NCI-H2196 treated with DMSO at 0.1 percent for 48 hours (cell line): ENCODE results near the gene EXD3.
"Not testable (repeated sequence)": the region's sequence is repeated elsewhere in the genome, so short reads cannot be mapped to it uniquely, and the experiment has no call there.

ENCODE experiments used
- DNase-seq: peaks from one replicate; lab custom pipeline; 2025; ENCODE audit not compliant: unreplicated experiment; lab: John Stamatoyannopoulos, UW

EXD3 gene

DNA sequence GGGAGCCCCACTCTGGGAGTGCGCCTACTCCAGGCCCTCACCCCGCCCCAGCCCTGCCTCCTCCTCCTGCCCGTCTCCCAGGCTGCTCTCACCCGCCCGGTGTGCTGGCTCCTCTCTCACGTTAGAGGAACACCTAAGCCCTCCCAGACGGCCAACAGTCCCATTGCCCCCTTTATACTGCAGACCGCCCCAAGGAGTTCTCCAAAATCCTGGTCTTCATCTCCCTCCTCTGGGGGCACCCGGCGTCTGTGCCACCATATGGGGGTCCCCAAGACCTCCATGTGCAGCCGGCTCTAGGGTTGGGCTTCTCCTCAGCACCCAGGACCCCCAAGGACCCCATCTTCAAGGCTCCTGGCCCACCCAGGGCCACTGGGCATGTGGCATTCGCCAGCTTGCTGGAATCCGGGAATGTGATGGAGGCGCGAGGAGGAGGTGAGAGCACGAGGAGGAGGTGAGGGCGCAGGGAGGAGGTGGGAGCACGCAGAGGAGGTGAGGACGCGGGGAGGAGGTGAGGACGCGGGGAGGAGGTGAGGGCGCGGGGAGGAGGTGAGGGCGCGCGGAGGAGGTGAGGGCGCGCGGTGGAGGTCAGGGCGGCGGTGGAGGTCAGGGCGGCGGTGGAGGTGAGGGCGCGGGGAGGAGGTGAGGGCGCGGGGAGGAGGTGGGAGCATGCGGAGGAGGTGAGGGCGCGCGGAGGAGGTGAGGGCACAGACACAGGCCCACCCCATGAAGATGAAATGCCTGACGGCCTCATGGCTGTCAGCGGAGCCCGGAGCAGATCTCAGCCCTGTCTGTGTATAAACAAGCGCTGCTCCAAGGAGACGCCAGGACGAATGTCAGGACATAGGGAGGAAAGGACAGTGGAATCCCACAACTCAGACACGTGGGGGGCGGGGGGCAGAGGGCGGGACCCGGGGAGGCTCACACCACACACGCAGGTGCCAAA is 41.2 kb downstream of the EXD3 start:
- no peak for DNase-seq

GRCh38 chr9:137380606-137381005 is 42.4 kb downstream of the EXD3 start:
- no peak for DNase-seq

DNA sequence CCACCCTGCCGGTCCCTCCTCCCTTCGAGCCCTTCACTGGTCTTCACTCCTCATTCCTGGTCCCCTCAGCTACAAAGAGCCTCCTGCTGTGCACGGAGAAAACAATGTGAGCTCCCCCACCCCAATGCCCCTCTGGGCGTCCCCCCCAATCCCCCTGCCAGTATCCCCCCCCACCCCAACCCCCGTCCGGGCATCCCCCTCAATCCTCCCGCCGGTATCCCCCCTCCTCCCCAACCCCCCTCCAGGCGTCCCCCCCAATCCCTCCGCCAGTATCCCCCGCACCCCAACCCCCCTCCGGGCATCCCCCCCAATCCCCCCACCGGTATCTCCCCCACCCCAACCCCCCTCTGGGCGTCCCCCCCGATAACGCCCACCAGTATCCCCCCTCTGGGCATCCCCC is 42.8 kb downstream of the EXD3 start:
- no peak for DNase-seq

DNA sequence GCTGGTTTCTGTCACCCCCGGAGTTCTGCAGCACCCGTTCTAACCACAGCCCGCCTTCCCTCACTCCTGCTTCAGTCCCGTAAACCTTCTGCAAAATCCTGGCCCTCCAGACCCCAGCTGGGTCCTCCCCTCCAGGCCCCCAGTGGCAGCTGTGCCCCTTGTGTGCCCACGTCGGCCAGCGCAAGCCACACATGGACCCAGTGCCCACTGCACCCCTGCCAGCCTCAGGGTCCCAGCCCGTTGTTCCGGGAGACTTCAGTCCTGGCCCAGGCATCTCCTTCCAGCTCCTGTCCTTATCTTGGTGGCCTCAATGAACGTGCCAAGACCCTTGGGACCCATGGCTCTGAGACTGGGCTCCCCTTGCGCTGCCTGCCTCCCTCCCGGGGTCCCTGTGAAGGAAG is 43.2 kb downstream of the EXD3 start:
- DNase-seq = no peak

GRCh38 chr9:137378688-137379410 is 44.1 kb downstream of the EXD3 start:
- not testable (repeated sequence) for DNase-seq

GRCh38 chr9:137376386-137376785 is 46.6 kb downstream of the EXD3 start:
- DNase-seq = no peak

DNA sequence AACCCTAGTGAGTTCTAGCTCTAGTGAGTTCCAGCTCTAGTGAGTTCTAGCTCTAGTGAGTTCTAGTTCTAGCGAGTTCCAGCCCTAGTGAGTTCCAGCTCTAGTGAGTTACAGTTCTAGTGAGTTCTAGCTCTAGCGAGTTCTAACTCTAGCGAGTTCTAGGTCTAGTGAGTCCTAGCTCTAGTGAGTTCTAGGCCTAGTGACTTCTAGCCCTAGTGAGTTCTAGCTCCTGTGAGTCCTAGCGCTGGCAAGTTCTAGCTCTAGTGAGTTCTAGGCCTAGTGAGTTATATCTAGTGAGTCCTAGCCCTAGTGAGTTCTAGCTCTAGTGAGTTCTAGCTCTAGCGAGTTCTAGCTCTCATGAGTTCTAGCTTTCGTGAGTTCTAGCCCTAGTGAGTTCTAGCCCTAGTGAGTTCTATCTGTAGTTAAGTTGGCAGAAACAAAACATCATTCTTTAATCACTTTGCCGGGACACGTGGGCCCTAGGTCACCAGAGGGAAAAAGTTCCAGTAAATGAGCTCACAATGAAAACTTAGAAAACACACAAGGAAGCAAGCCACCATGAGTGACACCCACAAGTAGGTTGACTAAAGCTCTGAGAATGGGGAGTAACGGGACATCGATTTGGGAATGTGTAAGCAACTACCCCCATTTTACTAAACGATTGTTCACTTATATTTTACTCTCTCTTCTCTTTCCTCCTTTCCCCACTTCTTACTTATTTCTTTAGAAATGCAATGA is 47.5 kb downstream of the EXD3 start:
- DNase-seq = no peak

DNA sequence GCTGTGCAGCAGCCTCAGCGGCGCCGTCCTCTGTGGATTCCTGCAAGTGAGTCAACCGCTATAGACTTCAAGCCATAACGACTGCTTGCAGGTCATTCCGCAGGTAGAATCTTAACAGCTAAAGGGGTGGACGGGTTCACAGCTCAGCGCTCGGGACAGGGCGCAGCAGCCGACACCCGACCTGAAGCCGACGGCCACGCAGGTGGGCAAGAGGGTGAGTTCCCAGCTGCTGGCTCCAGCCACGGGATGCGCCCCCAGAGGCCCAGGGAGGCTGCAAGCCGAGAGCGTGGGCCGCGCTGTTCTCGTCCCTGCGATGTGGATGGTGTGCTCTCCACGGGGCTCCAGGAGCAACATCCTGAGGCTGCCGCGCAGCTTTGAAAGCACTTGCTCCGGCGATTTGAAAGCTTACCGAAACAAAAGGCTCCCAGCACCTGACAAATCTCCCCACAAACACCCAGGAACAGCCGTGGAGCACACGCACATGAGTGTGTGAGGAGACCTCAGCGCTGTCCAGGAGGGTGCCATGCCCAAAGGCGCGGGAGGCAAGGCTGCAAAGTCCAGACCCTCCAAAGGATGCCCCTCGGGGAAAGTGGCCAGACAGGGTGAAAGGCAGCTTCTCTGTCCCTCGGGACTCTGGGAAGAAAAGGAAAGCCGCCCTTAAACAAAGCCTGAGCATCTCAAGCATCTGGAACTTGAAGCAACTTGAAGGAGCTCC is 48.7 kb downstream of the EXD3 start:
- no peak for DNase-seq

- DNase-seq = no peak
Observed at GRCh38 chr9:137373611-137373980, 49.4 kb downstream of the EXD3 start.

- no peak for DNase-seq
Observed at GRCh38 chr9:137372693-137373610, 50.0 kb downstream of the EXD3 start.

GRCh38 chr9:137371946-137372651 is 50.9 kb downstream of the EXD3 start:
- no peak for DNase-seq

GRCh38 chr9:137371521-137371941 is 51.4 kb downstream of the EXD3 start:
- DNase-seq = no peak

GRCh38 chr9:137370865-137371520 is 52.0 kb downstream of the EXD3 start:
- DNase-seq = no peak

DNA sequence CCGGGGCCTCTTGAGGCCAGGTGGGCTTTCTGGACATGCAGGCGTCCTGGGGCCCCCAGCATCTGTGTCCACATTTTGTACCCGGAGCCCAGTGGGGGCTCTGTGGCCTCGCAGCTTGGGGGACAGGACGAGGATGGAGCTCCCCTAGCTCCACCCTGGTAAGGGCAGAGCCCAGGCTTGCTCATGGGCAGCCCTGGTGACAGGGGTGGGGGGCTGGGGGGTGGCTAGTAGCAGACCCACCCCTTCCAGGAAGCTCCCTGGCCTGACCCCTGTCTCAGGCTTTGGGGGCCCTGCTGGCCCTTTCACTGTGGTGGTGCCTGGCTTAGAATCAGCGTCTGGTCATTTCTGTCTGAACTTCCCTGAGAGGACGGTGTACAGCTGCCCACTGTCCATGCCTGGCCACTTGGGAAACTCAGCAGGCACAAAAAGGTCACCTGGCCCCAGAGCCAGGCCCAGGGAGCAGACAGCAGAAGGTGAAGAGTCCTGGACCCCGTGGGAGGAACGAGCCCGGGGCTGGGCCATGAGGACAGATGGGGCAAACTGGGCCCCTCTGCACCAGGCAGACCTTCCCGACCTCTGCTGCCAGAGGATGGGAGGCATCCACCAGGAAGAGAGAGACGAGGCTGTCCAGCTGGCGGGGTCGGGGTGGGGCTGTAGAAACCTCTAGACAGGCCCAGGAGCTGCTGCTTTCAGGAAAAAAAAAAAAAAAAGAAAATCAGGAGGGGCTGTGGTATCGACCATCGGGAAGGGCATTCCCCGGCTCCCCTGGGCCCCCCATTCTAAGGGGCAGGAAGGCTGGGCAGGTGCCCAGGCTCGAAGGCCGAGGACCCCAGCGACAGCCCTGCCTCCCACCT is 52.8 kb downstream of the EXD3 start:
- DNase-seq = no peak

DNA sequence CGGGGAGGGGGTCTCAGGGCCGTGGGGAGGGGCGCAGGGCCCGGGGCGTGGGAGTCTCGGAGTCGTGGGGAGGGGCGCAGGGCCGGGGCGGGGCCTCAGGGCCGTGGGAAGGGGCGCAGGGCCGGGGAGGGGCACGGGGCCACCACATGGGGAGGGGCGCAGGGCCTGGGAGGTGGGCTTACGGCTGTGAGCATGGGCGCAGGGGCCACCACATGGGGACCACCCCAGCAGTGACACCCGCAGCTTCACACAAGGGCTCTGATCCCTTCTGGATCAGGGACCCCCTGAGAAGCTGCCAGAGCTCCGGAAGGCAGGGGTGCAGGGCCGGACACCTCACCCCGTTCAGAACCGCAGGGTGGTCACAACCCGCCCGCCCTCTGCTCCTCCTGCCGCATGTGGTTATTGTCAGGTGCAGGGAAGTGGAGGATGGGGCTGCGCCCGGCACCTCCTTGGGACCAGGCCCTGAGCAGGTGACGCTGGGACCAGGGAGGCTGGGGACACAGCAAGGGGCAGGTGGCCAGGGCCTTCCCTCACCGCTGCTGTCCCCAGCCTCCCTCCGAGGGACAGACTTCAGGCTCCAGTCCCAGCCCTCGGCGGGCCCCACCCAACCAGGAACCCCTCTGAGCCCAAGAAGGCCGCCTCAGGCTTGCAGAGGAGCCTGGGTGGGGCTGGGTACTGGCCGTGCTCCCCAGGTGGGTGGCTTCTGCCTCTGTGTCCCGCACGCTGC is 53.7 kb downstream of the EXD3 start:
- no peak for DNase-seq

- DNase-seq = no peak
Observed at GRCh38 chr9:137368431-137369035, 54.4 kb downstream of the EXD3 start.
